HG03378 (cell line): ENCODE measurements around the gene NT5C1A.

ENCODE experiments used
- ATAC-seq: cut with Tn5 transposase; IDR thresholded peaks from one replicate; pipeline ENCODE4 v1.9.1; 2021; ENCODE audit warnings: mild to moderate bottlenecking, moderate library complexity; ENCODE audit not compliant: unreplicated experiment

NT5C1A gene

GRCh38 chr1:39663559-39663958, 8.3 kb downstream of the NT5C1A start:
- ATAC-seq, result no peak

DNA sequence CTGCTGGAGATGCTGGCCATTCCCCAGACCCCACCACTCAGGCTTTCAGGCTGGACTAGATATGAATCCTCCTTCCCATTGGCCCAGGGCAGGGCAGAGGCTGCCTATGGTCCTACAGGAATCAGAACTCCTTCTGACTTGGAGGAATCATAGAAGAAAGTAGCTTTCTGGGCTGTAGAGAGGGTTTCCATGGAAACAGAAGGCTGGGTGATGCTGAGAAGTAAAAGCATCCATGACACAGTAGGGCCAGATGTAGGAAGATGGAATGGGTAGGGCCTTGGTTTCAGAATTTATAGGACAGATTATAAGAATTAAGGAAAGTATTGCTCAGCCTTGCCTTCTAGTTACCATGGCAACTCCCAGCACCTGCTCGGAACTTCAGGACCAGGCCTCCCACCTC, 9.0 kb downstream of the NT5C1A start:
- ATAC-seq, result no peak

GRCh38 chr1:39659538-39659937, 12.4 kb downstream of the NT5C1A start:
- no peak for ATAC-seq

DNA sequence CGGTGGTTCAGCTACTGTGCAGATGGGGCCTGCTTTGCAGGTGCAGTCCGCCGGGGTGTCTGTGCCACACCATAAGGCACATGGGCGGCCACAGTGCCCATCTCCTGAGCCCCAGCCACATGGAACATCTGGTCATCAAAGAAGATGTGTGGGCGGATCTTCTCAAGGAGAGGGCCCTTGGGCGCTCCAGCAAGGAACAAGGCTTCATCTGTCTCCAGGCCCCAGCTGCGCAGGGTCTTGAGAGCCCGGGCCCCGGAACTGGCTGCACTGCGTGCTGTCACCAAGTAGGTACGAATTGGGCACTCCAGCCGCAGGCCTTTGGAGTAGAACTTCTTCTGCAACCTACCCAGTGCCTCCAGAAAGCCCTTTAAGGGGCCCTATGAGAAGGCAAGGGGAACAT, 12.8 kb downstream of the NT5C1A start:
- ATAC-seq, result no peak

GRCh38 chr1:39657923-39658485, 13.9 kb downstream of the NT5C1A start:
- ATAC-seq, result no peak

DNA sequence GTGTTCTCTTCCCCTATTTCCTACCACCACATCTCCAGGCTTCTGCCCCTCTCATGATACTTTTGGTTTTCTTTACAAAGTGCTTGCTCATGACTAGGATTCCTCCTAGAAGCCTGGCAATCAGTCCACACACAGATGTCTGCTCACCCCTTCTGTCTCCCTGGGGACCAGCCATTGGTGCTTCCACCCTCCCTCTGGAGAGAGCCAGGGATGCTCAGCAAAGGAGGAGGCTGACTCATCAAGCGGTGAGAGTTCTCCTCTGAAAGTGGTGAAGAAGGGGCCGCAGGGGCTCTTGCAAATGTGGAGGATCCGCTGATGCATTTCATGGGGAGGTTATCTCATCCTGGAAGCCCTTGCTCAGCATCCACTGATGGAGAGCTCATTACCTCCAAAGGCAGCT, 14.5 kb downstream of the NT5C1A start:
- no peak for ATAC-seq

DNA sequence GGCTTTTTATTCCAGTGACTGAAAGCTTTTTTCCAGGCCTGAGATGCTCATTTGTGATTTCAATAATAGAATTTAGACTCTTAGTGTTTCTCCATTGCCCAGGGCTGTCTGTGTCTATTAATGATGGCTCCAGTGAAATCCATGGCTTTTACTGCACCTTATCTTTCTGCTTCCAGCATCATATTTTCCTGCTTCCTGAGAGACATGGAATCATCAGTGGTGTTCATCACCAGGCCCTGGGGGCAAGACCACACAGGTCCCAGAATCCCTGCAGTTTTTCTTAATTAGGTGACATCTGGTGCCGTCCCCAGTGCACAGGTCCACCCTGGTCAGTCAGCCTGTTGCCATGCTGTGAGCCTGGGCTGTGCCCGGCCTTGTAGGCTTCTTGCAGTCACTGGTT, 15.5 kb downstream of the NT5C1A start:
- ATAC-seq, result no peak

GRCh38 chr1:39655578-39656268, 16.2 kb downstream of the NT5C1A start:
- no peak for ATAC-seq

DNA sequence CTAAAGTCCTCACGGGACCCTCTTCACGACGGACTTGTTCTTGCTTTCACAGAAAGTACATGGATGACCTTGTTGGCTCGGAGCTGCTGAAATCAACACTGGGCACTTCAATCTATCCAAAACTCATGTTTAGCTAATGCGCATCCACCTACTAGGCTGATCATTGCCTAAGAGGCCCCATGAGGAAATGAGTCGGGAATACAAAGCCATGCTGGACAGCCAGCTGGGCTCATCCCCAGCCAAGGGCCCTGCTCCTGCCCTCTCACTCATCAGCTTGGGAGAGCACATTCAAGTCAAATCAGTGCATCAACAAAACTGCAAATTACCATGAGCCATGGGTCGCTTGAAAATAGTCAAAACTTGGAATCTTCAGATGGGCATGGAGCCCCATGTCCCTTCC, 17.6 kb downstream of the NT5C1A start:
- no peak for ATAC-seq

DNA sequence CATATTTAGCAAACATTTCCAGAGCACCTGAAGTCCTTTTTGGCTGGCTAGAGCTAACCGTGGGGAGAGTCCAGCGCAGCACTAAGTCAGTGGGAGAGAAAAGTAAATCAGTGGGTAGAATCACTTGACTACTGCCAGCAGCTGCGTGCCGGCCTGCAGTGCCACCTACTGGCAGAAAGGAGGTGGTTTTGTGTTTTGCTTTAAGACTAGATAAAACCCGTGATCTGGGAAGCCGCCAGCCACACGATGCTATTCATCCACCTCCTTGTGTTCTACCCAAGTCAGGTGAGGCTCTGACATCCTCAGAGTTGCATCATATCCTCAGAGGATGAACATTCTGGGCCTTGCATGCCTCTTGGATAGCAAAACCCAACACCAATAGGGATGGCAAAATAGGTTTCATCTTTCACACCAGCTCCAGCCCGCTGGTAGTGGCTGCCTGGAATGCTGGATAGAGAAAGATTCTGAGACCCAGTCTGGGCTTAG, 18.3 kb downstream of the NT5C1A start:
- ATAC-seq, result no peak

GRCh38 chr1:39652554-39652953, 19.4 kb downstream of the NT5C1A start:
- ATAC-seq, result no peak

DNA sequence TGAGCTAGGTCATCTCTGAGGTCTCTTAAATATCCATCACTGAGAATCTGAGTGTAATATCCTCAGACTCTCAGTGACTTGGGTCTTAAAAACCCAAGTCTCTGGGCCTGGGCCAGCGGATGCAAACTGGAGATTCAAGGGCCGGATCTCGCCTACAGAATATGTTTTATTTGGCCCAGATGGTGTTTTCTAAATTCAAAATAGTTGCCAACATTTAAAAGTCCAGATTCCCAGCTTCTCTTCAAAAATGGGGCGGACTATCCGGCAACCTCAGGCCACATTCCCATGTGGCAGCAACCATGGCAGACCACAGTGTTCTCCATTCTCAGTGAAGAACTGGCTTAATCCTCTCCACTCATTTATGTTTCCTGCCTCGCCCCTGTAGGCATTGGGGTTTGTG, 19.8 kb downstream of the NT5C1A start:
- no peak for ATAC-seq

DNA sequence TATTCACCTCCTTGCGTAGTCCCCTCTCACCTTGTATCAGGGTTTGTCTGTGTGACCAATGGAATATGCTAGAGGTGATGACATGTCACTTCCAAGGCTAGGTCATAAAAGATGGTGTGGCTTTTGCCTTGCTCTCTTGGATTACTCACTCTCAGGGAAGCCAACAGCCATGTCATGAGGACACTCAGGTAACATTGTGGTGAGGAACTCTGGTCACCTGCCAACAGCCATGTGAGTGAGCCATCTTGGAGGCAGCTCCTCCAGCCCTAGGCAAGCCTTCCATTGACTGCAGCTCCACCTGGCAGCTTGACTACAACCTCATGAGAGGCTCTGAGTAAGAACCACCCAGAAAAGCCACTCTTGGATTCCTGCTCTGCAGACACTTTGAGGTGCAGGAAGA, 21.5 kb downstream of the NT5C1A start:
- ATAC-seq, result no peak

GRCh38 chr1:39649636-39650185, 22.2 kb downstream of the NT5C1A start:
- no peak for ATAC-seq

DNA sequence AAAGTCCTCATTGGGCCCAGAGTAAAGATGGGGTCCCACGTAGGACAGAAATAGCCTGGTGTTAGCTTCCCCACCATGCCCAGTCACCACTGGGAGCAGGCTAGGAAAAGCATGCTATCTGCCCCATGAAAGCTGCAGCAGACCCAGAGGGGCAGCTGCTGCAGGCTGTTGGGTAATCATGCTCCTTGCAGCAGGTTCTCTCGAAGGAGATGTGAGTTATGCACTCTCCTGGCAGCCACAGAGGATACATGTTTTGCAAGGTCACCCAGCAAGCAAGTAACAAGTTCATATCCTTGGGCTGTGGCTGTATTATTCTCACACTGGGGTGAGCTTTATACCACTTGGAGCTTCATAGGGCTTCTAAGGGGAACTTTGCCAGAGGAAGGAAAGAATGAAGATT, 23.4 kb downstream of the NT5C1A start:
- ATAC-seq, result no peak

- ATAC-seq, result no peak
These were observed 24.7 kb downstream of the NT5C1A start for GRCh38 chr1:39647247-39647646.

- ATAC-seq, result no peak
These were observed 25.4 kb downstream of the NT5C1A start for GRCh38 chr1:39646232-39647081.

GRCh38 chr1:39645411-39646043, 26.4 kb downstream of the NT5C1A start:
- ATAC-seq, result no peak

GRCh38 chr1:39643705-39644104, 28.2 kb downstream of the NT5C1A start:
- no peak for ATAC-seq

- no peak for ATAC-seq
These were observed 29.1 kb downstream of the NT5C1A start for GRCh38 chr1:39642796-39643195.

DNA sequence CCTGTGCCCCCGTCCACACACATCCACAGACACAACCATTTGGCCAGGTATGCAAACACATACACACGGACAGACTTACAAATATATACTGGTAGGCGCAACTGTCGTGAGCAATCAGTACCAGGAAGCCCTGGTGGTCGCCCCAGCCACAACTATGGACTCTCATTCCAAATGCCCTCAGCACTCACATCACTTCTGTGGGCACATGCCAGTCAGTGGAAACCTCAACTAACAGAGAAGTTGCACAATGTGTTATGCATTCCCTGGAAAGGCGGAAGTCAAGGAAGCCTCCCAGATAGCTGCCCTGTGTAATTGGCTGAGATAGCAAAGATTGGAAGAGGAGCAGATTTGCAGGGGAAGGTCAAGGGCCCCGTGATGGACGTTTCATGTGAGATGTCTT, 31.0 kb downstream of the NT5C1A start:
- ATAC-seq, result no peak
